HTERT RPE-1 (cell line): ENCODE data around the gene SVIP.

Experiments
- in situ Hi-C: fragments of 300-500 bp; cut with MboI; formaldehyde crosslinking; loops from 4 replicates; pipeline ENCODE4 v1.14.3; 2020; ENCODE audit warnings: low sequenced_read_pairs

The SVIP gene, protein sequence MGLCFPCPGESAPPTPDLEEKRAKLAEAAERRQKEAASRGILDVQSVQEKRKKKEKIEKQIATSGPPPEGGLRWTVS

GRCh38 chr11:22829231-22830081, at the start of gene SVIP:
TSS of gene SVIP (minus strand) at chr11:22829801. CDS start at chr11:22829748, 53 bp downstream.
- in situ Hi-C loops: no loop called here

GRCh38 chr11:22878604-22879003, 49.0 kb upstream of the SVIP start:
- in situ Hi-C loops: no loop called here

DNA sequence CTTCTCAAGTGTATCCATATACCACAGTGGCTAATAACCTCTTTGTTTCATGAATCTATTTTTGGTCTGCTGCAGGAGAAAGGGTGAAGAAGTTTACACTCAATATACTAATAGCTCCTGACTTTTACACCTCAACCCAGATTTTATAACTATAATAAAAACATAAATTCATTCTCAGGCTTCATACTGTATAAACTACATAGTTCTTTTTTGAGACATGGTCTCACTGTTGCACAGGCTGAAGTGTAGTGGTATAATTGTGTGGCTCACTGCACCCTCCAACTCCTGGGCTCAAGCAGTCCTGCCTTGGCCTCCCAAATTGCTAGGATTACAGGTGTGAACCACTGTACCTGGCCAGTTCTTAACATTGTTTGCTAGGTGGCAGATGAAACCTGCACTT, 48.4 kb upstream of the SVIP start:
- in situ Hi-C loops: no loop called here

- in situ Hi-C loops: no loop called here
Observed at GRCh38 chr11:22875869-22876473, 46.4 kb upstream of the SVIP start.

GRCh38 chr11:22869325-22869724, 39.7 kb upstream of the SVIP start:
- in situ Hi-C loops: no loop called here

DNA sequence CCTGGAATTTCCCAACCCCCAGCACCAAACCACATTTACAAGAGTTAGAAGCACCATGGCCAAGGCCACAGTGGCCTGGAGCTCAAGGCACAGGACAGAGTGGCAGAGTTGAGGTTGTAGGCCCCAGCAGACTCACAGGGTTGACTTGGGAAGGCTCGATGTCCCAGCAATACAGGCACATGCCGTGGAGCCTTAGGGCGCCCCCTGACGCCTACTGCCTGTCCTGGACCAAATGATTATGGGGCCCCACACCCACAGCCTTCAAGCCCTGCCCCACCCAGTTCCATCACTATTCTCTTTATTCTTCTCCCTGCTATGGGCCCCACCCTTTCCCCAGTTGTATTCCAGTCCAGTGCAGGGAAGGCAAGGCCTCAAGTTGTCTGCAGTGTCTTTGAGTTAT, 30.6 kb upstream of the SVIP start, which contains the start of gene CCDC179:
Gene CCDC179 (minus strand): TSS at position 234 of the 400 bp plus-strand sequence. CDS start 53 bp downstream, at position 181.
- in situ Hi-C loops: no loop called here

- in situ Hi-C loops: no loop called here
Observed at GRCh38 chr11:22859756-22860155, 30.2 kb upstream of the SVIP start.

DNA sequence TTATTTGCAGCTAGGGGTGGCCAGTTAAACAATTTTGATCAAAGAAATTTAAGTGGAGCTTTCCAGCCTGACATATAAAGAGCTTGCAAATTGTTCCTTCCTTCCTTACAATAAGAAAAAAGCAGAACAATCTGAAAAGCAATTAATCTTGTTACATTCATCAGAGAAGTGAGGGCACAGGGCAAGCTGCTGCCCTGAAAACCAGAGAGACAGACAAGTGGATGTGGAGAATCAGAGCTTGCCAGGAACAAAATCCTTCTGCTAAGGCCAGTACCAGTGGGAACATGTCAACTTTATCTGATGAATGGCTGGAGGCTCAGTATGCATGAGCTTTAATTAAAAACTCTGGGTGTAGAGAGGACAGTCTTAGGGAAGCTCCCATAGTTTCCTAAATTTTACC, 21.9 kb upstream of the SVIP start:
- in situ Hi-C loops: no loop called here

GRCh38 chr11:22846726-22847125, 17.1 kb upstream of the SVIP start:
- in situ Hi-C loops: no loop called here

DNA sequence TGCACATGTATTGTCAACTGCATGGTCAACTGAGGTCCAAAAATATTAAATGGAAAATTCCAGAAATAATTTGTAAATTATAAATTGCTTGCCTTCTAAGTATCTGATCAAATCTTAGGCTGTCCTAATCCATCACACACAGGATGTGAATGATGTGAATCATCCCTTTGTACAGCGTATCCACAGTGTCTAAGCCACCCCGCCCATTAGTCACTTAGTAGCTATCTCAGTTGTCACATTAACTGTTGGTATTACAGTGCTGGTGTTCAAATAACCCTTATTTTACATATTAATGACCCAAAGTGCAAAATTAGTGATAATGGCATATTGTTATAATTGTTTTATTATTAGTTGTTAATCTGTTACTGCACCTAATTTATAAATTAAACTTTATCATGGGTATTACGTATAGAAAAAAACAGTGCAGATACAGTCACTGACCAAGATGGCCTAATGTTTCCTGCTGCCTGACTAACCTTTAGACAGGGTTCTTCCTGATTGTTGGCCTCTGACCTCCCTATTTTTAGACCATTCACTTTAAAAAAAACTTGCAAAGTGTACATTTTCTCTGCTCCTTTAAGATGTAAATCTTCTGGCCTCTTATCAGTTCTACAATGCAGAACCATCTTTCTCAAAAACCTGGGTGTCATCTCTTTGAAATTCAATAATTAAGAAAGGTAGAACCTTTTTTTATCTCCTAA, 2.9 kb upstream of the SVIP start:
- in situ Hi-C loops: no loop called here

GRCh38 chr11:22830082-22830414, 447 bp upstream of the SVIP start:
- in situ Hi-C loops: no loop called here

GRCh38 chr11:22828373-22828772, 1.2 kb downstream of the SVIP start:
- in situ Hi-C loops: no loop called here

- in situ Hi-C loops: no loop called here
Observed at GRCh38 chr11:22822203-22822602, 7.4 kb downstream of the SVIP start.

DNA sequence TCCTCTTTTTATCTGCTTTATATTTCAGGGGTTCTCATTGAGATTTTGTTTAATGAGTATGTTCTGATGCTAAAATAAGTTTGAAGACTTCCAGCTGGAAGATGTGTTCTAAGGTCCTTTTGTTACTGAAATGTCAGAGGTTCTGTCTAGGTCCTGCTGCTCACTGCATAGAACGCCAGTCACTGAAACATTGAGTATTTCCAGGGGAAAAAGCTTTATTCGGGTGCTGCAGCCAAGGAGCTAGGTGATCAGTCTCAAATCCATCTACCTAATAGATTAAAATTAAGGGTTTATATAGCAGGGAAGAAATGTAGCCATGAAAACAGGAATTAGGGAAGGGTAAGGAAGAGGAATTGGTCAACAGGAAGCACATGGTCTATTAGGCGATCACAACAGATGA, 19.7 kb downstream of the SVIP start:
- in situ Hi-C loops: no loop called here

- in situ Hi-C loops: no loop called here
Observed at GRCh38 chr11:22808571-22809197, 20.9 kb downstream of the SVIP start.

DNA sequence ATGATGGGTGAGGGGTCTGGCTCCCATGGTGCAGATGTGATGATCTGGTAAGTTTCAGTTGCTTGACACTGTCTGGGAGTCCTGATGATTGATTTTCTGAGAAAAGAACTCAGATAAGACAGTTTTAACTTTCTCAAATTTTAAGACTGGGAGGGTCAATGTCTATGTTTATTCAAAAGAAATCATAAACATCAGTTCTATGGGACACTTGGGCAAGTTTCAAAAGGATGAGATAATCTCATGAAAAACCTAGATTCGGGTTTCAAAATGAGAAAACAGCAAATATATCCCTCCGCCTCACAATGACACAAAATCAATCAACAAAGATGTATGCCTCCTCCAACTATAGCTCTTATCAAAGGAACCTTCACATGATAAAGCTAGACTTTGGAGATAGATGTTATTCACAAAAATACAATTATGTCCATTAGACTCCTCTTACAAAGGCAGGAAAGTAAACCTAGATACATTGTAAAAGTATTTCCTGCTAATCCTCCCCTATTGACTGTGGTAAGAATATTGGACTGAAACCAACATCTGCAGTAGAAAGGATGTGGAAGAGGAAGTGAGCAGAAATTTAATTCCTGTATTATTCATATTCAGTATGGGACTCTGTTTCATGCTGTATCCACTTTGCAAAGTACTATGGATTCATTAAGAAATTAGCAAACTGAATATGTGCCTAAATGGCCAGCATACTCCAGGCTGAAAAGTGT, 21.6 kb downstream of the SVIP start:
- in situ Hi-C loops: no loop called here

- in situ Hi-C loops: no loop called here
Observed at GRCh38 chr11:22807391-22807790, 22.2 kb downstream of the SVIP start.

DNA sequence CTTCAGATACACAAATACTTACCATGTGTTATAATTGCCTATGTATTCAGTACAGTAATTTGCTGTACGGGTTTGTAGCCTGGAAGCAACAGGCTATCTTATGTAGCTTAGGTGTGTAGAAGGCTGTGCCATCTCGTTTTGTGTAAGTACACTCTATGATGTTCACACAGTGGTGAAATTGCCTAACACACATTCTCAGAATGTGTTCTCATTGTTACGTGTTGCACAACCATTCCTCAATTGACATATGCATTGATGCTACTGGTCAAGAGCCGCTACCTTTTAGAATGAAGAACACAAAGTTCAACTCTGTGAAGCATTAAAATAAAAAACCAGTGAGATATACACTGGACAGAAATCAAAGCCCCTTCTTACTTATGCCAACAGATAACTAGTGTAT, 26.7 kb downstream of the SVIP start:
- in situ Hi-C loops: no loop called here

- in situ Hi-C loops: no loop called here
Observed at GRCh38 chr11:22800482-22800881, 29.1 kb downstream of the SVIP start.

GRCh38 chr11:22798901-22799300, 30.7 kb downstream of the SVIP start:
- in situ Hi-C loops: no loop called here

GRCh38 chr11:22797047-22797446, 32.6 kb downstream of the SVIP start:
- in situ Hi-C loops: no loop called here
